ENCODE results near the gene TNRC6C.

DNA sequence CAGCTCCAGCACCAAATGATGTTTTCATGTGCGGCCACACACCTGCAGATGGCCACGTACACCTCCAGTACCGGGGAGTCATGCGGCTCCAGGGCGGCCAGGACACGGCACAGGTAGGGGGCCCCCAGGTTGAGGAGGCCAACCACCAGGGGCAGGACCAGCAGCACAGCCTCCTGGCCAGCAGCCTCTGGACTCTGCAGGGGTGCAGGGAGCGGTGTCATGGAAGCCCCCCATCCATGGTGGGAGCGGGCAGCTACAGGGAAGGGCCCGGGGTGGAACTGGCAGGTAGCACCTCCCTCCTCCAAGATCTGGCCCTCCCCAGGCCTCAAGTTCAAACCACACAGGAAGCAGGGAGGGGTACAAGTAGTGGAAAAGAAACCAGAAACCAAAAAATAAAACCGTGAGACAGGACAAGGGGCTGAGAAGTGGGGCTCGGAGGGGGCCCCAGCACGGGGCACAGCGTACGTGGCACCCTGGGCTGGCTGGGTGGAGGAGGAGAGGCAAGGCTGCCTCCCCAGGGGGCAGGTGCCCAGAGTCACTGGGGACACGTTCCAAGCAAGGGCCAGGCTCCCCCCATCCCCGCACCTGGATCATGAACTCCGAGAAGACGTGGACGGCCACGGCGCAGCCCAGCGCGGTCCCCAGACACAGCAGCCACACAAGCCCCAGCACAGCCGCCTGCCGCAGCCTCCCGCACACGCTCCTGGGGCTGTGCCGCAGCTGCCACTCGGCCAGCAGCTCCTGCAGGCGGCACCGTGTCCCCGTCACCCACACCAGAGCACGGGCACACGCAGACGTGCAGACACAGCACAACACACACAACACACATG, 162.7 kb downstream of the TNRC6C start:
- TF ChIP-seq, protein P1, sequence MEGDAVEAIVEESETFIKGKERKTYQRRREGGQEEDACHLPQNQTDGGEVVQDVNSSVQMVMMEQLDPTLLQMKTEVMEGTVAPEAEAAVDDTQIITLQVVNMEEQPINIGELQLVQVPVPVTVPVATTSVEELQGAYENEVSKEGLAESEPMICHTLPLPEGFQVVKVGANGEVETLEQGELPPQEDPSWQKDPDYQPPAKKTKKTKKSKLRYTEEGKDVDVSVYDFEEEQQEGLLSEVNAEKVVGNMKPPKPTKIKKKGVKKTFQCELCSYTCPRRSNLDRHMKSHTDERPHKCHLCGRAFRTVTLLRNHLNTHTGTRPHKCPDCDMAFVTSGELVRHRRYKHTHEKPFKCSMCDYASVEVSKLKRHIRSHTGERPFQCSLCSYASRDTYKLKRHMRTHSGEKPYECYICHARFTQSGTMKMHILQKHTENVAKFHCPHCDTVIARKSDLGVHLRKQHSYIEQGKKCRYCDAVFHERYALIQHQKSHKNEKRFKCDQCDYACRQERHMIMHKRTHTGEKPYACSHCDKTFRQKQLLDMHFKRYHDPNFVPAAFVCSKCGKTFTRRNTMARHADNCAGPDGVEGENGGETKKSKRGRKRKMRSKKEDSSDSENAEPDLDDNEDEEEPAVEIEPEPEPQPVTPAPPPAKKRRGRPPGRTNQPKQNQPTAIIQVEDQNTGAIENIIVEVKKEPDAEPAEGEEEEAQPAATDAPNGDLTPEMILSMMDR (IDR thresholded peaks at IDR 0.05), result no peak
- TF ChIP-seq POLR2A (IDR thresholded peaks at IDR 0.05), result no peak

All from breast epithelium (tissue), 3 donors.